ENCODE results near the gene KRTAP3-3. TPM values are rescaled to one million over a fixed set of nuclear protein-coding genes. Genes with fewer than 3 reads are reported as not detected.

KRTAP3-3 gene
- total RNA-seq, 1 experiment from 2014 or later: not detected

DNA sequence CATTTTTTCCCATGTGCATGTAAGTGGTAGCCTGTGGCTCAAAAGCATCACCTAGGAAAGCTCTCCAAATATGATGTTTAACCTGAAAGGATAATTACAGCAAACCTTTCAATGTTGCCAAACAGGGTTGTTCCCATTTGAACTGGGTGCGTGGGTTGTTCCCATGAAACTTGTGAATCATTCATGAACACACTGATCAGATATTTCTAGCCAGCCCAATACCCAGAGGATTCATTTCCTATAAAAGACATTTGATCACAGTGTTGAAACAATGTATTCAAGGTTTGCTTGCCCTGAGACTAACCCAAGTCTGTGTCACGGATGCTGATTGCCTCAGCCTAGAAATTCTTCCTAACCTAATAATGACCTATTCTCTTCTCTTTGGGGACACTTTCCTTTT lies 40.1 kb downstream of the KRTAP3-3 start:
- no peak overlapping the region for H3K9ac ChIP-seq (ENCODE audit: extremely low read depth, insufficient read length, low read length)

More for the DNA sequence above, 40.1 kb downstream of the KRTAP3-3 start:
- Mint-ChIP-seq H3K4me3 (no peak overlapping the region), H3K4me1 (peaks cover 22 to 30% of the 10 kb centered on the region in 2 experiments), H3K36me3 (ENCODE audit: insufficient read depth in 1 of 3, low read depth in 3 of 3) (no peaks in the 10 kb centered on the region), H3K9me3 (no peaks in the 10 kb centered on the region), H3K27me3 (ENCODE audit: low read depth) (no peaks in the 10 kb centered on the region; the same call in 1 of the 2 replicates), H3K27ac (no peak overlapping the region)
- no peak overlapping the region for H3K4ac ChIP-seq (ENCODE audit: low read depth, low read length)
- H2BK12ac ChIP-seq (ENCODE audit: insufficient read length, low read depth, low read length): no peak overlapping the region
- no peak overlapping the region for H3K4me2 ChIP-seq (ENCODE audit: insufficient read depth, insufficient read length, low read length)
- H3K18ac ChIP-seq (ENCODE audit: insufficient read length, low read depth, low read length): no peak overlapping the region
- H3K9me3 ChIP-seq (ENCODE audit: control insufficient read depth, low read depth, low read length): no peaks in the 10 kb centered on the region
- DNase-seq: no peak
- no peak overlapping the region for H3K27ac ChIP-seq (ENCODE audit: insufficient read length, low read depth, low read length)
- H3K4me1 ChIP-seq (ENCODE audit: insufficient read depth, low read length): peaks cover 5% of the 10 kb centered on the region; the same call in 1 of the 2 replicates
- no peak overlapping the region for H3T11ph ChIP-seq (ENCODE audit: low read length)
- H2AFZ ChIP-seq (ENCODE audit: low read length): no peak overlapping the region
- H3K23me2 ChIP-seq (ENCODE audit: insufficient read length, low read depth, low read length, poor library complexity, severe bottlenecking): no peaks in the 10 kb centered on the region
- no peak overlapping the region for H2BK20ac ChIP-seq (ENCODE audit: low read depth, low read length, poor library complexity, severe bottlenecking)
- no peaks in the 10 kb centered on the region for H4K20me1 ChIP-seq (ENCODE audit: control insufficient read depth, insufficient read depth, insufficient read length)
- no peak overlapping the region for H4K91ac ChIP-seq (ENCODE audit: insufficient read length, low read depth, low read length)
- no peak overlapping the region for H3K56ac ChIP-seq (ENCODE audit: insufficient read length, low read depth, low read length)
- no peak overlapping the region for H2AK5ac ChIP-seq (ENCODE audit: insufficient read length, low read length)
- WGBS (ENCODE audit: extremely low coverage, insufficient read length, low lambda C conversion rate): no CpG with 5 or more reads among the region's 2 CpGs
- no peaks in the 10 kb centered on the region for H3K27me3 ChIP-seq (ENCODE audit: insufficient read depth, low read length)
- no peak overlapping the region for H4K5ac ChIP-seq (ENCODE audit: insufficient read length, low read depth, low read length)
- H3K23ac ChIP-seq (ENCODE audit: insufficient read length, low read depth, low read length): no peak overlapping the region
- TF ChIP-seq, protein P1, sequence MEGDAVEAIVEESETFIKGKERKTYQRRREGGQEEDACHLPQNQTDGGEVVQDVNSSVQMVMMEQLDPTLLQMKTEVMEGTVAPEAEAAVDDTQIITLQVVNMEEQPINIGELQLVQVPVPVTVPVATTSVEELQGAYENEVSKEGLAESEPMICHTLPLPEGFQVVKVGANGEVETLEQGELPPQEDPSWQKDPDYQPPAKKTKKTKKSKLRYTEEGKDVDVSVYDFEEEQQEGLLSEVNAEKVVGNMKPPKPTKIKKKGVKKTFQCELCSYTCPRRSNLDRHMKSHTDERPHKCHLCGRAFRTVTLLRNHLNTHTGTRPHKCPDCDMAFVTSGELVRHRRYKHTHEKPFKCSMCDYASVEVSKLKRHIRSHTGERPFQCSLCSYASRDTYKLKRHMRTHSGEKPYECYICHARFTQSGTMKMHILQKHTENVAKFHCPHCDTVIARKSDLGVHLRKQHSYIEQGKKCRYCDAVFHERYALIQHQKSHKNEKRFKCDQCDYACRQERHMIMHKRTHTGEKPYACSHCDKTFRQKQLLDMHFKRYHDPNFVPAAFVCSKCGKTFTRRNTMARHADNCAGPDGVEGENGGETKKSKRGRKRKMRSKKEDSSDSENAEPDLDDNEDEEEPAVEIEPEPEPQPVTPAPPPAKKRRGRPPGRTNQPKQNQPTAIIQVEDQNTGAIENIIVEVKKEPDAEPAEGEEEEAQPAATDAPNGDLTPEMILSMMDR (conservative IDR thresholded peaks at IDR 0.05): no peak
- no peaks in the 10 kb centered on the region for H3K79me2 ChIP-seq (ENCODE audit: insufficient read depth, low read length)
- no peak overlapping the region for H4K8ac ChIP-seq (replicated peaks; ENCODE audit: insufficient read length, low read depth, low read length)
- no peaks in the 10 kb centered on the region for H3K79me1 ChIP-seq (ENCODE audit: insufficient read depth, low read depth, low read length, poor library complexity, severe bottlenecking)
- H2BK15ac ChIP-seq (ENCODE audit: low read depth, low read length): no peak overlapping the region
- no peak overlapping the region for H2BK120ac ChIP-seq (ENCODE audit: low read depth, low read length, poor library complexity, severe bottlenecking)
- H3K14ac ChIP-seq (ENCODE audit: insufficient read depth, low read length): no peak overlapping the region
- H2BK5ac ChIP-seq (ENCODE audit: insufficient read length, low read length): no peak overlapping the region

All from H9 (cell line).